Measurements from ENCODE around the gene WAPL. TPM values are rescaled to one million over a fixed set of nuclear protein-coding genes. Genes with fewer than 3 reads are reported as not detected.

WAPL gene
- total RNA-seq, 2 experiments from 2014 or later = 34.3 TPM

DNA sequence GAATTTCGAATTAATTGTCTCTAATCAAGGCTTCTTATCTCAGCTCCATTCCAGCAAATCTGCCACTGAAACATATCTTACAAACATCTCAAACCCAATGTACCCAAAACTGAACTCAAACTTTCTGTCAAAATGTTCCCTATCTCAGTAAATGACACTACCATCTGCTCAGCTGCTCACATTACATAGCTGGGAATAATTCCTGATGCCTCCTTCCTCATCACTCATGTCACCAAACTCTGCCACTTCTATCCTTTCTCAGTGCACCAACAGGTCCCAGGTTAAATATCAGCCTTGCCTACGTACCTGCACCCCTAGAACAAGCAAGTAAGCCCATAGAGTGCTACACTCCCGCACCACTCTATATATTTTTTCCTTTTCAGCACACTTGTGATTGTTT, 12.4 kb downstream of the WAPL start:
- peaks cover 40% of the 10 kb centered on the region for H3K4me1 Mint-ChIP-seq (ENCODE audit: low read depth)
- H3K4me3 ChIP-seq (ENCODE audit: low read length) = no peak overlapping the region
- H3K9me3 ChIP-seq (ENCODE audit: control insufficient read depth in 1 of 2, insufficient read depth in 1 of 2, low read length in 2 of 2) = no peaks in the 10 kb centered on the region
- H3K4me3 Mint-ChIP-seq = no peak overlapping the region
- peaks cover 36% of the 10 kb centered on the region for H3K36me3 ChIP-seq (ENCODE audit: insufficient read depth, low read length)
- intact Hi-C loops (cut with DNase I, micrococcal nuclease) = no loop called here
- ATAC-seq (ENCODE audit: poor library complexity) (no peak), DNase-seq (no peak)
- no peaks in the 10 kb centered on the region for H3K9me3 Mint-ChIP-seq
- H3K27me3 Mint-ChIP-seq = no peaks in the 10 kb centered on the region
- no peak overlapping the region for H3K27ac Mint-ChIP-seq
- CTCF ChIA-PET = interaction anchor here (0.7 to 1.2 kb wide), 2 partner anchors 9 to 379 kb away, joined by 3 to 5 read pairs; no protein-coding TSS in a partner anchor
- peaks cover 34% of the 10 kb centered on the region for H3K36me3 Mint-ChIP-seq (ENCODE audit: low read depth)
- POLR2A ChIA-PET = interaction anchor here (1.2 kb wide), 1 partner anchor 10 kb away, joined by 5 read pairs; no protein-coding TSS in a partner anchor
- TF ChIP-seq, protein P1, sequence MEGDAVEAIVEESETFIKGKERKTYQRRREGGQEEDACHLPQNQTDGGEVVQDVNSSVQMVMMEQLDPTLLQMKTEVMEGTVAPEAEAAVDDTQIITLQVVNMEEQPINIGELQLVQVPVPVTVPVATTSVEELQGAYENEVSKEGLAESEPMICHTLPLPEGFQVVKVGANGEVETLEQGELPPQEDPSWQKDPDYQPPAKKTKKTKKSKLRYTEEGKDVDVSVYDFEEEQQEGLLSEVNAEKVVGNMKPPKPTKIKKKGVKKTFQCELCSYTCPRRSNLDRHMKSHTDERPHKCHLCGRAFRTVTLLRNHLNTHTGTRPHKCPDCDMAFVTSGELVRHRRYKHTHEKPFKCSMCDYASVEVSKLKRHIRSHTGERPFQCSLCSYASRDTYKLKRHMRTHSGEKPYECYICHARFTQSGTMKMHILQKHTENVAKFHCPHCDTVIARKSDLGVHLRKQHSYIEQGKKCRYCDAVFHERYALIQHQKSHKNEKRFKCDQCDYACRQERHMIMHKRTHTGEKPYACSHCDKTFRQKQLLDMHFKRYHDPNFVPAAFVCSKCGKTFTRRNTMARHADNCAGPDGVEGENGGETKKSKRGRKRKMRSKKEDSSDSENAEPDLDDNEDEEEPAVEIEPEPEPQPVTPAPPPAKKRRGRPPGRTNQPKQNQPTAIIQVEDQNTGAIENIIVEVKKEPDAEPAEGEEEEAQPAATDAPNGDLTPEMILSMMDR (IDR thresholded peaks at IDR 0.05) = no peak
- no peaks in the 10 kb centered on the region for H3K27me3 ChIP-seq (ENCODE audit: control insufficient read depth in 1 of 2, insufficient read depth in 2 of 2, low read length in 2 of 2)
- H3K27ac ChIP-seq (ENCODE audit: low read depth in 1 of 2, low read length in 2 of 2) = no peak overlapping the region
- peaks cover 43% of the 10 kb centered on the region for H3K4me1 ChIP-seq (ENCODE audit: insufficient read depth, low read length)

DNA sequence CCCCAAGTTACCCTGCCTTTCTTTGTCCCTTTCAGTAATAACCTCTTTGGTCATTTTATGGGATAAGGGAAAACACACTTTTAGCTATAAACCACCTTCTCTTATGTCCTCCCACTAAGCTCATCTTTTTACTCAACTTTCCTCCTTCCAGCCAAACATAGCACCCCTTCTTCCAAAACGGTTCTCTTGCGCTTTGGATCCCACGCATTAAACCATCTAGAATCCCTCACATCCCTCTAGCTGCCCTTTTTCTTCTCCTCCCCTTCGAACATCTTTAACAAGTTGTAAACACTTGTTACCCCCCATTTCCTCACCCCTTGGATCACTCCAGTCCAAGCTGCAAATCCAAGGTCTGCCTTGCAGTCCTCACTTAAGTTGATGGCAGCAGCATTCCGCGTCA, 13.4 kb downstream of the WAPL start:
- Histone ChIP-seq H3K9me3 (ENCODE audit: control insufficient read depth in 1 of 2, insufficient read depth in 1 of 2, low read length in 2 of 2) (no peaks in the 10 kb centered on the region), H3K27me3 (ENCODE audit: control insufficient read depth in 1 of 2, insufficient read depth in 2 of 2, low read length in 2 of 2) (no peaks in the 10 kb centered on the region), H3K36me3 (ENCODE audit: insufficient read depth, low read length) (peaks cover 35% of the 10 kb centered on the region), H3K4me1 (ENCODE audit: insufficient read depth, low read length) (peaks cover 41% of the 10 kb centered on the region), H3K27ac (ENCODE audit: low read depth in 1 of 2, low read length in 2 of 2) (no peak overlapping the region), H3K4me3 (ENCODE audit: low read length) (no peak overlapping the region)
- Mint-ChIP-seq H3K36me3 (ENCODE audit: low read depth) (peaks cover 31% of the 10 kb centered on the region), H3K27me3 (no peaks in the 10 kb centered on the region), H3K9me3 (no peaks in the 10 kb centered on the region), H3K27ac (no peak overlapping the region), H3K4me3 (no peak overlapping the region), H3K4me1 (ENCODE audit: low read depth) (peaks cover 34% of the 10 kb centered on the region)
- DNase-seq (no peak), ATAC-seq (ENCODE audit: poor library complexity) (no peak)
- TF ChIP-seq, protein P1 (IDR thresholded peaks at IDR 0.05) = no peak
- intact Hi-C loops (cut with DNase I, micrococcal nuclease) = no loop called here
- ChIA-PET CTCF (interaction anchor here (0.8 to 1.2 kb wide), 2 partner anchors 10 to 108 kb away, joined by 3 to 5 read pairs; no protein-coding TSS in a partner anchor), POLR2A (interaction anchor here (1.1 to 1.2 kb wide), 2 partner anchors 11 to 107 kb away, joined by 3 to 5 read pairs; no protein-coding TSS in a partner anchor)

DNA sequence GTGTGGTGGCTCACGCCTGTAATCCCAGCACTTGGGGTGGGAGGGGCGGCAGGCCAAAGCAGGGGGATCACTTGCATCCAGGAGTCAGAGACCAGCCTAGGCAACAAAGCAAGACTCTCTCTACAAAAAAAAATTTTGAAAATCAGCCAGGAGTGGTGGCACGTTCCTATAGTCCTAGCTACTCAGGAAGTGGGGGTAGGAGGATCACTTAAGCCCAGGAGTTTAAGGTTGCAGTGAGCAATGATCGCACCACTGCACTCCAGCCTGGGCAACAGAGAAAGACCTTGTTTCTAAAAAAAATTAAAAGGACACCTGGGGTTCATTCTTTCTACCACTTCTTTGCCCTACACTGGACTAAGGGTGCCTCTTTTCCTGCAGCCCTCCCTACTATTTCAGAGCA, 15.1 kb downstream of the WAPL start:
- POLR2A ChIA-PET = no interaction called here
- intact Hi-C loops (cut with DNase I, micrococcal nuclease) = no loop called here
- CTCF ChIA-PET = no interaction called here
- no peaks in the 10 kb centered on the region for H3K9me3 ChIP-seq (ENCODE audit: control insufficient read depth in 1 of 2, insufficient read depth in 1 of 2, low read length in 2 of 2)
- DNase-seq (no peak), ATAC-seq (ENCODE audit: poor library complexity) (no peak)
- no peaks in the 10 kb centered on the region for H3K27me3 Mint-ChIP-seq
- H3K4me3 ChIP-seq (ENCODE audit: low read length) = no peak overlapping the region
- H3K4me1 ChIP-seq (ENCODE audit: insufficient read depth, low read length) = peaks cover 34% of the 10 kb centered on the region
- peak overlapping the region; percentile 61 for H3K27ac Mint-ChIP-seq
- no peaks in the 10 kb centered on the region for H3K9me3 Mint-ChIP-seq
- H3K4me1 Mint-ChIP-seq (ENCODE audit: low read depth) = peaks cover 36% of the 10 kb centered on the region
- no peaks in the 10 kb centered on the region for H3K27me3 ChIP-seq (ENCODE audit: control insufficient read depth in 1 of 2, insufficient read depth in 2 of 2, low read length in 2 of 2)
- TF ChIP-seq, protein P1 (IDR thresholded peaks at IDR 0.05) = no peak
- no peak overlapping the region for H3K27ac ChIP-seq (ENCODE audit: low read depth in 1 of 2, low read length in 2 of 2)
- peaks cover 31% of the 10 kb centered on the region for H3K36me3 Mint-ChIP-seq (ENCODE audit: low read depth)
- no peak overlapping the region for H3K4me3 Mint-ChIP-seq
- peaks cover 29% of the 10 kb centered on the region for H3K36me3 ChIP-seq (ENCODE audit: insufficient read depth, low read length)

Data from CD4-positive, alpha-beta T cell (primary cell).